Epidermal melanocyte (primary cell): ENCODE measurements around the gene RBMS1.
"Not testable (repeated sequence)": the region's sequence is repeated elsewhere in the genome, so short reads cannot be mapped to it uniquely, and the experiment has no call there.

Experiments
- DNase-seq: peaks from one replicate; pipeline ENCODE4 v3.0.0; 2011; ENCODE audit warnings: low spot score; ENCODE audit not compliant: insufficient read length

RBMS1 gene

GRCh38 chr2:160434254-160434948 lies 59.2 kb downstream of the RBMS1 start:
- DNase-seq, result no peak

- DNase-seq, result no peak
Observed at GRCh38 chr2:160433466-160434140, 60.0 kb downstream of the RBMS1 start.

DNA sequence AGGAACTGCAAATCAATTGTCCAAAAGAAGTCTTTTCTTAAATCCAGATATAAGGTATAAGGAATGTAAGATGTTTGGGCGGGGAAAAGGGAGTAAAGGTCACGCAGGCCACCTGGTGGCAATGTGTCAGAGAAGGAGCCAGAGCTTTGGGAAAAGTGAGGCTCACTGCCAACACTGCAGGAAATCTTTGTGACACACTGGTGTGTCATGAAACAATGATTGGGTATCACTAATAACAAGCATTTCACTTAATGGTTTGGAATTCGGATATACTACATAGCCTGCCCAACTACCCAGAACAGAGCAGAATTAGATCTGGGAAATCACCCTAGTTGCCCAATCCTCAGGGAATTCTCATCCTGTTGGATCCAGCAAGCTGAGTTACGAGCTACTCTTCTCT lies 61.0 kb downstream of the RBMS1 start:
- no peak for DNase-seq

DNA sequence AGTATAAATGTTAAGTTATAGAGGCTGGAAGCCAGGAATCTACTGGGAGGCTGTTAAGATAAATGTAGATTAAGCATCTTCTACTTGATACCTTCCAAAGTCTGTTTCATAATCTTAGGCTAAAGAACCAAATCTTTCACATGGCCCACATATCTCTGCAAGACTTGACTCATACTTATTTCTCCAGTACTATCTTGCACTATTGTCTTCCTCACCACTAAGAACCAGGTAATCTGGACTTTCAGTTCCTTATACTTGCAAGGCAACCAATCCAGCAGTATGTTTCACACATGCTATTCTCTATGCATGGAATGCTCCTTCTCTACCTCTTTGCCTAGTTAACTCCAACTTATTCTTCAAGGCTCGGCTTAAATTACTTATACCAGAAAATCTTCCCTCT lies 62.2 kb downstream of the RBMS1 start:
- DNase-seq, result no peak

DNA sequence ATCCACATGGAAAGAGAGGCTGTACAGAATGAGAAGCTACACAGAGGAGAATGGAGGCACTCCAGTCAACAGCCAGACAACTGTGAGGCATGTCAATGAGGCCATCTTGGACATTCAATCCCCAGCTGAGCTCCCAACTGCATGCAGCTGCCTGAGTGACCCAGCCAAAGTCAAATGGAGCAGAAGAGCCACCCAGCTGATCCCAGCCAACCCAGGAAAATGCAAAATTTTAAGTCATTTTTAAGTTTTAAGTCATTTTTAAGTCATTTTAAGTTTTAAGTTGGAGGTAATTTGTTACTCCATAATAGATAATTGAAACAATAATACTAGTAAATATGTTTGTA lies 63.6 kb downstream of the RBMS1 start:
- no peak for DNase-seq

DNA sequence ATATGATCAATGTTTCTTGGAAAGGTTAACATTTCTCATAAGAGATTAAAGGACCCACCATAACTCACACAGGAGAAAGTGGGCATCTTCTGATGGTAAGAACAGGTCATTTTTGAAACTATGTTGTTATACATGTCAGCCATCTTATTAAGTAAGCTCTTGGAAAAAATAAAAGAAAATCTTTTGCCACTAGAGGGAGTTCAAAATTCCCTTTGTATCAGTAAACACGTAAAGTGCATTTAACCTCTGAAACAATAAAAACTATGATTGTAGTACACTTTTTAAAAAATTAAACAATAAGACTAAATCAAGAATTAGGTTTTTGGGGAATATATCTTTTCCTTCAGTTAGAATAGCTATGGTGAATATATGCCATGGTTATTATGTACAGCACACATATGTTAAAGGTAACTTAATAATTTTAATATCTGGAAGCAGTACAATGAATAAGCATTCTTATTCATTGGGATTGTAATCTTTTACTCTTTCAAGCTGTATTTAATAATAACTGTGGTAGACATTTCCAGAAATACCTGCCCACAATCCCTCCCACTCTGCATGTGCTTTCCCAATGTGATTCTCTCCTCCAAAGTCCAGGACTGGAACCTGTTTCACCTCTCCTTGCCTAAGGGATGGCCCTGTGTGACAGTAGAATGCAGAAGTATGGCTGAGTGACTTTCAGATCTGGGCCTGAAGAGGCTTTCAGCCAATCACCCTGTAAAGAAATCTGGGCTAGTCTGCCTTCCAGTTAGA lies 64.2 kb downstream of the RBMS1 start:
- no peak for DNase-seq

DNA sequence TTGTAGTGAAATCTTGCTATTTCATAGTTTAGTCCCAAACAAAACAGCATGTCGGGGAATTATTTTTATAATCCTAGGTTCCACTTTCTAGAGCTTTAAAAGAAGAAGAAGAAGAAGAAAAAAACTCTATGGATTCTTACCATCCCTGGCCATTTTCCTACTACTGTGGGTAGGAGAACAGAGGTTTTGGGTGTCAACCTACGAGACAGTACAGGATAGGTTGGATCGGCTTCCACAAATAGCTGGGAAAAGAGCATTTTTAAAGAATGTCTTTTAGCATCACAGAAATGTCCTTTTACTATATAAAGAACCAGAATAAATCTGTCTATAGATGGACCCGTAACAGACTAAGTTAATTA lies 65.2 kb downstream of the RBMS1 start:
- no peak for DNase-seq

DNA sequence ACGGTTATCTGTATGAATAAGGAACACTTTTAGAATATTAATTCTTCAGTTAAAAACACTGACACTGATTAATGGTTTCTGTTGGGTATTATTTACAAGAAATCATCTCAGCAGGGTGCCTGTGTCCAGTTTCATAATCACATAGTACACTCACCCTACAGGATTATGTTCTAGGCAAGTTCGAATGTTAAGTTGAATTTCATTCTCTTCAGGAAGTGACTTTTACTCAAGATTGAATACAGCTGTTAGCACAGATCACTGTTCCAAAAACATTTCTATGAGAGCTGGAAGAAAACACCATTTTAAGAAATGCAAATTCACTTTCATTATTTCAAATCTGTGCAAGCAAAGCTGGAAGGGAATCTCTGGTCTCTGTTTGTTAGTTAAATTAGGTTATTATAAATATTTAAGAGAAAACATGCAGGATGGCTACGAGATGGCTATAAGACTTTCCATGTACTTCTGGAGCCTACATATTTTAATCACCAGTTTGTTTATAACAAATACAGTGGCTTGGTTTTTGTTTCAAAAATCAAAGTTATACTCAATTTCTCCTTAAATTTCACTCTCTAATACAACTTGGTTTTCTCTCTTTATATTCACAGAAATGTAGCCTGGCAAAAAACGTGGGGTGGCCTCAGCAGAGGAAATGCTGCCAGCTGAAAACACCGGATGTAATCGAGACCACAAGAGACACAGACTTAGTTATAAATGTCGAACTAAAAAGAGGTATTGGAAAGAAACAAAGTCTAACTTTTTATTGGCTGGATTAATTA lies 65.8 kb downstream of the RBMS1 start:
- no peak for DNase-seq

GRCh38 chr2:160426604-160427003 lies 67.0 kb downstream of the RBMS1 start:
- no peak for DNase-seq

GRCh38 chr2:160425434-160426151 lies 68.0 kb downstream of the RBMS1 start:
- no peak for DNase-seq

DNA sequence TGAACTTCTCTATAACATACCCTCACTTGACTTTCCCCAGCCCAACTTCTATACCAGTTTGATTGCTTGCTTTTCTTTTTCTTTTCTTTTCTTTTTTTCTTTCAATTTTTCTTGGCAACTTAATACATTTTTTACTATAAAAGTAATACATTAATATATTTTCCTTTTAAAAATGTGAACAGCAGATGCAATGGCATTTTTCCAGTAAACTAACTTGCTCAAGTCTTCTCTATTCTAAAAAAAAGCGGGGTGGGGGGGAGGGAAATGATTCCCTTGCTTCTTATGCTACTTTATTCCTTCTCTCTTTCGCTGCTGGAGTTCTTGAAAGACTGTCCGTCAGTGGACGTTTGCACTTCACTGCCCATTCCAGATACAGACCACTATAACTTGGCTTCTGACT lies 70.5 kb downstream of the RBMS1 start:
- no peak for DNase-seq

- DNase-seq, result not testable (repeated sequence)
Observed at GRCh38 chr2:160421646-160422501, 71.7 kb downstream of the RBMS1 start.

DNA sequence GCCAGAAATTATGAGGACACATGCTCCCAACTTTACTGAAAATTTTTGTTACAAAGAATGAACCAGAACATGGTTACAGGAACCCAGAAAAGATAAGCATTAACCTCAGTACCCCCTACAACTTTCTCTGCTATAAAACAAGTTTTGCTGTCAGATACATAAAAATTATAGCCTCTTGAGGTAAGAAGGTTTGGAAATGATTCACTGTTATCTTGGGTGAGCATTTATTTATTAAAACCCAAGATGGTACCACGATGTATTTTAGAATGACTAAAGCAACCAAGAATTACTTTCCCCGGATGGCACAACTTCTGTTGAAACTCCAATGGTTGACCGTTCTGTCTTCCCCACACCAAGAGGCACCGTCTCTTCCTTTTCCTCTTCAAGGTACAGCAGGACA lies 72.9 kb downstream of the RBMS1 start:
- no peak for DNase-seq

GRCh38 chr2:160419776-160420505 lies 73.7 kb downstream of the RBMS1 start:
- DNase-seq, result no peak

DNA sequence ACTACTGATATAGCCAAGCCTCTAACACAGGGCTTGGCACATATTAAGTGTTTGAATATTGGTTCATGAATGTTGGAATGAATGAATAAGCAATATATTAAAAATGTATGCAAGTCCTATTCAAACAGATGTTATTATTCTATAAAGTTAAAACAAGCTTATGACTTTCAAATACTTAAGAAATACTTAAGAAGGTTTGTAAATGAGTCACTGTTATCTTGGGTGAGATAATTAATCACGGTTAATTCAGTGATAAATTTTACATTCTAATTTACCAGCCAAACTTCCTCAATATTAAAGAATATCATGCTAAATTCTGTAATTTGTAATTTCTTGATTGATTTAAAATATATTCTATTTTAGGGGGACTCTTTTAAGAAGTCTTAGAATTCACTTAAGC lies 74.8 kb downstream of the RBMS1 start:
- no peak for DNase-seq

DNA sequence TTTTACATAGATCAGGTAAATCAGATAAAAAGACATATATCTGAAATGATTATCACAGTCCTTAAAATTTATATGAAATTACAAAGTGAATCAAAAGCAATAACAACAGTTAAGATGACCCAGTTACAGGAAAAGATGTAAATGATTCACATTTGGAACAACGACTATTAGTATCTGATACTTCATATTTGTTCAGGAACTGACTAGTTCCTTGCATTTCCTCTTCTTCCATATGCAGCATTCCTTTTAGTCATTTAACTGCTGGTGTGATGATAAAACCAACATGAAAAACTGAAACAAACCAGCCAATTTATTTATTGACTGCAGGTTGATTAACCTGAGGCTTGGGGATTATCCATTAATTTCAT lies 75.2 kb downstream of the RBMS1 start:
- no peak for DNase-seq

GRCh38 chr2:160417745-160418397 lies 75.7 kb downstream of the RBMS1 start:
- no peak for DNase-seq

DNA sequence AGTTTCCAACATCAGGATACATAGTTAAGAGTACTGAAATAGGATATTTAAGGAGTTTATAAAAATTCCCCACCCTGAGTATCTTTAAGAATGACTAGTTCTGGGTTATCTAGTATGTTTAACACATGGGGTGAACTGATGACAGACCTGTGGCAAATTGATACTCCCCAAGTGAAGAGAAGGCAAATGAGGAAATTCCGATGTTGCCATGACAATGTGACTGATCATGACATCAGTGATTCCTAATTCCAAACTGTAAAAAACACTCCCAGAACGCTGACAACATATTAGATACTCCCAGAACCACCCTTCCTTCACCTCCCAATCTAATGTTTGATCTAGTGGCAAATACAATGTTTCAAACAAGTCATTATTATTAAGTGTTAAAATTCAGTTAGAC lies 77.6 kb downstream of the RBMS1 start:
- DNase-seq, result no peak

DNA sequence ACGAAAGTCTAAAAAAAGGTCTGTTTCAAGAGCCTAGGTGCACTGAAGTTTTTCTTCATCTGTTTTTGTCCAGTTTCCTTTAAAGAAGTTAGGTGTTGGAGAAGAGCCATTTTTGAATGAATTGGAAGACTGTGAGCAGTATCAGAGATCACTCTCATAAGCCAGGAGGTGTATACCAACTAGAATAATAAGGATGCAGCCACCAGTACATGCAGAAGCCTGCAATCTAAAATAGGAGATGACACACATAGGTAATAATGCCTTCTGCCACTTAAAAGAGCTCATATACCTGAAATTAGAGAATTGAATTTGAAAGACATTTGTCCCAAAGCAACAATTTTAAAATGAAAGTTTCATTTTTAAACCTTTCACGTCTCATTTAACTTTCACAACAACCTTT lies 81.7 kb downstream of the RBMS1 start:
- DNase-seq, result no peak
